HepG2 (cell line): ENCODE data around the gene MTHFD1L. TPM values are rescaled to one million over a fixed set of nuclear protein-coding genes. Genes with fewer than 3 reads are reported as not detected.

Source experiments
- ATAC-seq: fragments of 200-7000 bp; cut with Tn5 transposase; 3 replicates; pipeline ENCODE4 v1.9.1; 2020; ENCODE audit warnings: mild to moderate bottlenecking, moderate library complexity
- BruUV-seq: library from RNA; stranded (reverse); fragments of 400-500 nt; replicated peaks from 2 replicates; lab custom pipeline; 2021; lab: Mats Ljungman, UMichigan
- CTCF ChIA-PET: fragments of 300-600 bp; formaldehyde crosslinking; extraction: SDS; loops from one replicate; lab custom pipeline; 2021; ENCODE audit warnings: low total read pairs, inconsistent platforms, low intra/inter-chr PET ratio; lab: Yijun Ruan, JAX
- POLR2A ChIA-PET: fragments of 350-600 bp; sonication (Branson Sonifier 250); formaldehyde crosslinking; loops from one replicate; lab custom pipeline; 2020; ENCODE audit warnings: antibody characterized with exemption, inconsistent platforms; lab: Yijun Ruan, JAX
- DNase-seq: peaks from one replicate; pipeline ENCODE4 v3.0.0-alpha.2; 2015; ENCODE audit warnings: low spot score
- FAIRE-seq: peaks from 3 replicates; lab custom pipeline; 2011; peaks lifted over from hg19 to GRCh38; lab: Jason Lieb, UNC
- H2AFZ ChIP-seq: one replicate; pipeline ENCODE4 v1.6.1; 2011; ENCODE audit warnings: low read length, inconsistent platforms
- H3K27ac ChIP-seq: fragments of 300-600 bp; 3 replicates; pipeline ENCODE4 v1.8.0; 2011; ENCODE audit warnings: mixed run types, mild to moderate bottlenecking, mixed read lengths, low read length, inconsistent platforms; ENCODE audit not compliant: insufficient read depth; ENCODE audit errors: extremely low read length
- H3K27me3 ChIP-seq, 2 experiments: fragments of 200-600 bp in 1 of 2; 2 replicates in 1 of 2; 3 replicates in 1 of 2; pipeline versions ENCODE4 v1.6.0 to v1.8.0; 2011; ENCODE audit warnings: low read length in 2 of 2, mild to moderate bottlenecking in 2 of 2, moderate library complexity in 2 of 2, inconsistent platforms in 1 of 2; ENCODE audit not compliant: insufficient read depth in 2 of 2, control insufficient read depth in 1 of 2
- H3K36me3 ChIP-seq, 2 experiments: fragments of 200-600 bp in 1 of 2; replicated peaks in 1 of 2; 2 replicates in 1 of 2; 3 replicates in 1 of 2; pipeline versions ENCODE4 v1.5.1 to v1.8.0; 2011; ENCODE audit warnings: low read length in 2 of 2, inconsistent platforms in 1 of 2; ENCODE audit not compliant: insufficient read depth in 2 of 2, control insufficient read depth in 1 of 2
- H3K4me1 ChIP-seq: 2 replicates; pipeline ENCODE4 v1.5.1; 2012; ENCODE audit warnings: low read length, inconsistent platforms; ENCODE audit not compliant: insufficient read depth
- H3K4me2 ChIP-seq: 2 replicates; pipeline ENCODE4 v1.6.0; 2011; ENCODE audit warnings: low read depth, low read length, inconsistent platforms
- H3K4me3 ChIP-seq, 3 experiments: fragments of 200-600 bp in 1 of 3; sonication (generic), shearing (Covaris generic) in 1 of 3; replicated peaks in 1 of 3; 2 replicates each; pipeline ENCODE4 v1.5.1; 2011 to 2016; ENCODE audit warnings: low read length in 3 of 3, inconsistent platforms in 2 of 3, low read depth in 2 of 3, mild to moderate bottlenecking in 2 of 3, control low read depth in 1 of 3, mixed read lengths in 1 of 3; ENCODE audit not compliant: insufficient read depth in 1 of 3
- H3K79me2 ChIP-seq: one replicate; pipeline ENCODE4 v1.6.1; 2011; ENCODE audit warnings: low read length, inconsistent platforms; ENCODE audit not compliant: insufficient read depth
- H3K9ac ChIP-seq: 2 replicates; pipeline ENCODE4 v1.6.0; 2011; ENCODE audit warnings: mild to moderate bottlenecking, low read depth, low read length, inconsistent platforms; ENCODE audit not compliant: insufficient read depth
- H3K9me3 ChIP-seq: 2 replicates; pipeline ENCODE4 v1.5.1; 2012; ENCODE audit warnings: mild to moderate bottlenecking, low read length
- H4K20me1 ChIP-seq: 2 replicates; pipeline ENCODE4 v1.6.0; 2011; ENCODE audit warnings: inconsistent platforms, mild to moderate bottlenecking, low read length, moderate library complexity; ENCODE audit not compliant: insufficient read depth
- CEBPZ ChIP-seq: IDR thresholded peaks from 2 replicates; pipeline ENCODE4 v1.6.1; 2012; ENCODE audit warnings: low read length, improper control_type of control experiment
- CREB1 ChIP-seq, 2 experiments: fragments of 450-650 bp in 1 of 2; IDR thresholded peaks; 2 replicates each; pipeline ENCODE4 v1.6.1; 2016 to 2017; ENCODE audit warnings: control low read depth in 1 of 2, mild to moderate bottlenecking in 1 of 2, missing compliant biosample characterization in 1 of 2, missing genetic modification characterization in 1 of 2
- HMGA1 ChIP-seq: sonication (generic); formaldehyde crosslinking; conservative IDR thresholded peaks from 2 replicates; pipeline ENCODE4 v1.4.0; 2020; ENCODE audit warnings: missing genetic modification reagents
- KAT2B ChIP-seq: fragments of 150-350 bp; IDR thresholded peaks from 2 replicates; pipeline ENCODE4 v1.6.1; 2014; ENCODE audit warnings: low read depth, low read length, borderline replicate concordance
- NBN ChIP-seq: fragments of 450-650 bp; conservative IDR thresholded peaks from 2 replicates; pipeline ENCODE4 v1.6.1; 2017
- RFXAP ChIP-seq: sonication (generic); formaldehyde crosslinking; IDR thresholded peaks from 2 replicates; pipeline ENCODE4 v1.4.0; 2020; ENCODE audit warnings: missing genetic modification reagents, borderline replicate concordance
- TRIM24 ChIP-seq: sonication (generic); formaldehyde crosslinking; IDR thresholded peaks from 2 replicates; pipeline ENCODE4 v1.8.0; 2022; ENCODE audit warnings: mild to moderate bottlenecking, missing genetic modification reagents
- YY1 ChIP-seq: IDR thresholded peaks from 2 replicates; pipeline ENCODE4 v1.6.1; 2011; ENCODE audit warnings: low read length, low read depth, moderate library complexity, mild to moderate bottlenecking; ENCODE audit not compliant: insufficient read depth, insufficient replicate concordance
- ZBTB8A ChIP-seq: sonication (generic); formaldehyde crosslinking; IDR thresholded peaks from 2 replicates; pipeline ENCODE4 v1.4.0; 2020; ENCODE audit warnings: mild to moderate bottlenecking, low read depth, missing genetic modification reagents, borderline replicate concordance
- ZNF234 ChIP-seq: sonication (generic); formaldehyde crosslinking; conservative IDR thresholded peaks from 2 replicates; pipeline ENCODE4 v1.5.1; 2020; ENCODE audit warnings: mild to moderate bottlenecking, missing genetic modification reagents
- ZNF512 ChIP-seq: sonication (generic); formaldehyde crosslinking; IDR thresholded peaks from 2 replicates; pipeline ENCODE4 v1.4.0; 2020; ENCODE audit warnings: mild to moderate bottlenecking, missing genetic modification reagents
- ZSCAN12 ChIP-seq: sonication (generic); formaldehyde crosslinking; IDR thresholded peaks from 2 replicates; pipeline ENCODE4 v1.9.0; 2021; ENCODE audit warnings: mild to moderate bottlenecking, missing genetic modification reagents
- whole genome bisulfite sequencing: methylation state at CpG from one replicate; pipeline ENCODE4 v1.1.6; 2017; ENCODE audit warnings: low lambda C conversion rate; 5-methylcytosine and 5-hydroxymethylcytosine counted together
- in situ Hi-C: cut with HindIII; loops from 2 replicates; pipeline ENCODE4 v1.10.0; 2017; ENCODE audit warnings: low pct_unique_long_range_greater_than_20kb; ENCODE audit not compliant: extremely low pct_ligation_motif_present
- intact Hi-C: fragments of 100-400 bp; cut with micrococcal nuclease; formaldehyde crosslinking; loops from one replicate; pipeline ENCODE4 v1.10.0; 2022; ENCODE audit not compliant: unreplicated experiment
- polyA plus RNA-seq, 8 experiments: library from polyadenylated mRNA; depleted of rRNA in 3 of 8; stranded (reverse) in 7 of 8; unstranded in 1 of 8; fragments of >200 nt; fragmentation: Illumina TruSeq in 4 of 8; extraction: Trizol in 4 of 8; gene quantifications; 2 replicates each; pipeline versions ENCODE4 v1.2.1 to v1.2.3, GENCODE V29; 2011 to 2016; ENCODE audit warnings: low read depth in 4 of 8, missing spikeins in 1 of 8, mixed read lengths in 1 of 8; ENCODE audit not compliant: insufficient read depth in 1 of 8
- total RNA-seq, 5 experiments: library from RNA; depleted of rRNA; stranded (reverse); fragments of >200 nt; fragmentation: Illumina TruSeq; extraction: Trizol; gene quantifications; 2 replicates each; pipeline ENCODE4 v1.2.3, GENCODE V29; 2016; ENCODE audit warnings: low read depth in 1 of 5

The MTHFD1L gene
- total and polyA plus RNA-seq, 2 of the 13 experiments (the other 11 are each of a cell fraction or from before 2014, with no cell fraction given): 24.0 to 39.6 TPM

GRCh38 chr6:151063352-151063751, 197.8 kb downstream of the MTHFD1L start:
- H3K27ac ChIP-seq: no peak overlapping the region
- H4K20me1 ChIP-seq: no peaks in the 10 kb centered on the region
- TF ChIP-seq TRIM24 (no peak), CREB1 (IDR thresholded peaks at IDR 0.05) (no peak), CREB1 (CRISPR knock-in tag; IDR thresholded peaks at IDR 0.05) (0 out of 2 replicates have a peak, but pooled peaks have one; percentile 10)
- in situ Hi-C loops: no loop called here
- H3K4me2 ChIP-seq: no peak overlapping the region
- H3K4me1 ChIP-seq: peaks cover 56% of the 10 kb centered on the region
- H3K4me3 ChIP-seq: no peak overlapping the region
- ChIA-PET CTCF (no interaction called here), POLR2A (no interaction called here)
- H3K27me3 ChIP-seq: no peaks in the 10 kb centered on the region
- BruUV-seq: no TSS peak
- no peak overlapping the region for H3K9ac ChIP-seq
- intact Hi-C loops: loop anchor here (10.0 kb wide), 2 partner anchors 49 to 61 kb away; no protein-coding TSS in a partner anchor
- DNase-seq (no peak), ATAC-seq (no peak), FAIRE-seq (no peak)
- no peaks in the 10 kb centered on the region for H3K9me3 ChIP-seq
- H3K79me2 ChIP-seq: no peaks in the 10 kb centered on the region
- WGBS: 91% methylated on average over 3 of the region's 3 CpGs
- no peaks in the 10 kb centered on the region; a peak in 1 of 5 replicates for H3K36me3 ChIP-seq
- no peak overlapping the region for H2AFZ ChIP-seq

- DNase-seq: no peak
- in situ Hi-C loops: no loop called here
- ChIA-PET POLR2A (no interaction called here), CTCF (no interaction called here)
- Histone ChIP-seq H3K79me2 (no peaks in the 10 kb centered on the region), H3K27me3 (no peaks in the 10 kb centered on the region), H3K4me1 (peaks cover 60% of the 10 kb centered on the region), H3K27ac (no peak overlapping the region), H3K4me2 (no peak overlapping the region), H3K9me3 (no peaks in the 10 kb centered on the region), H3K4me3 (no peak overlapping the region), H3K9ac (no peak overlapping the region), H3K36me3 (no peaks in the 10 kb centered on the region; a peak in 1 of 5 replicates), H2AFZ (no peak overlapping the region), H4K20me1 (no peaks in the 10 kb centered on the region)
- FAIRE-seq: no peak
- BruUV-seq: no TSS peak
- WGBS: 97% methylated on average over 12 of the region's 12 CpGs
- ATAC-seq: no peak
- intact Hi-C loops: loop anchor here (10.0 kb wide), 2 partner anchors 49 to 61 kb away; no protein-coding TSS in a partner anchor
- TF ChIP-seq CEBPZ: no peak
- no peak for TF ChIP-seq NBN
- no peak for TF ChIP-seq YY1
- TF ChIP-seq RFXAP (CRISPR knock-in tag): no peak
- no peak for TF ChIP-seq ZNF512 (CRISPR knock-in tag)
- no peak for TF ChIP-seq ZNF234 (CRISPR knock-in tag)
- TF ChIP-seq ZBTB8A (CRISPR knock-in tag): no peak
- TF ChIP-seq KAT2B: no peak
- TF ChIP-seq HMGA1 (CRISPR knock-in tag): no peak
- no peak for TF ChIP-seq ZSCAN12 (CRISPR knock-in tag)
These were observed 198.5 kb downstream of the MTHFD1L start for GRCh38 chr6:151063842-151064647.
